Left lung (tissue), 10 donors: ENCODE results near the gene HMOX2. TPM values are rescaled to one million over a fixed set of nuclear protein-coding genes. Genes with fewer than 3 reads are reported as not detected.

Experiments
- ATAC-seq: fragments of 200-7000 bp; cut with Tn5 transposase; one replicate; pipeline ENCODE4 v1.9.1; 2020; ENCODE audit warnings: moderate library complexity
- DNase-seq, 4 donors: peaks; one replicate each; pipeline ENCODE4 v3.0.0-alpha.2; 2013 to 2020
- H3K27ac ChIP-seq, 2 donors: fragments of 200-600 bp; sonication (generic) in 1 of 2; one replicate each; pipeline versions ENCODE4 v1.5.0 to v1.8.0; 2020 to 2021
- H3K27me3 ChIP-seq, 2 donors: fragments of 200-600 bp; sonication (generic) in 1 of 2; one replicate each; pipeline versions ENCODE4 v1.5.0 to v1.8.0; 2020 to 2021
- H3K36me3 ChIP-seq, 2 donors: fragments of 200-600 bp; sonication (generic) in 1 of 2; one replicate each; pipeline versions ENCODE4 v1.5.0 to v1.8.0; 2020 to 2021
- H3K4me1 ChIP-seq, 2 donors: fragments of 200-600 bp; one replicate each; pipeline ENCODE4 v1.8.0; 2021
- H3K4me3 ChIP-seq, 2 donors: fragments of 200-600 bp; sonication (generic) in 1 of 2; one replicate each; pipeline versions ENCODE4 v1.5.0 to v1.8.0; 2020 to 2021; ENCODE audit warnings: mild to moderate bottlenecking in 1 of 2
- H3K9me3 ChIP-seq, 2 donors: fragments of 200-600 bp; sonication (generic) in 1 of 2; one replicate each; pipeline versions ENCODE4 v1.5.0 to v1.8.0; 2020 to 2021
- CTCF ChIP-seq, 2 donors: fragments of 200-600 bp; sonication (generic) in 1 of 2; IDR thresholded peaks; one replicate each; pipeline versions ENCODE4 v1.5.0 to v1.8.0; 2021; ENCODE audit warnings: antibody characterized with exemption in 2 of 2
- intact Hi-C, 2 donors: fragments of 100-400 bp; cut with DNase I; formaldehyde crosslinking; loops; one replicate each; pipeline versions ENCODE4 v1.11.2 to v1.14.2; 2022
- polyA plus RNA-seq, 6 donors: library from polyadenylated mRNA; unstranded; fragments of 120-200 nt; gene quantifications; one replicate each; pipeline ENCODE4 v1.2.1, GENCODE V29; 2013; ENCODE audit not compliant: insufficient read length in 6 of 6
- total RNA-seq, 2 donors: library from RNA; stranded (reverse); fragmentation: NEBNext Ultra II Directional; extraction: Animal tissue kit (Norgen Biotek cat#: 25700); gene quantifications; one replicate each; pipeline ENCODE4 v1.2.1, GENCODE V29; 2021
- donor health status: DM: no; HTN: yes; CAD: no.
- donor health status: DM: no; HTN: no; CAD: no.

Gene HMOX2
- total and polyA plus RNA-seq, 8 donors = 36.2 to 52.1 (median 39.5) TPM

GRCh38 chr16:4506450-4506849, 30.3 kb downstream of the HMOX2 start:
- peaks cover 3 to 53% of the 10 kb centered on the region in 2 donors for H3K4me1 ChIP-seq
- peak; percentile 77 to 82 for TF ChIP-seq CTCF (IDR thresholded peaks at IDR 0.05)
- peak in 2 of 4 donors; percentile 53 to 79 for DNase-seq
- H3K9me3 ChIP-seq = no peaks in the 10 kb centered on the region
- no peak overlapping the region for H3K4me3 ChIP-seq
- H3K27me3 ChIP-seq = no peaks in the 10 kb centered on the region
- peaks cover 5 to 47% of the 10 kb centered on the region in 2 donors for H3K36me3 ChIP-seq
- ATAC-seq = peak; percentile 86
- peak overlapping the region in 1 of 2 donors; percentile 79 for H3K27ac ChIP-seq
- intact Hi-C loops = loop anchor here in 1 of 2 donors (5.0 kb wide), 1 partner anchor 41 kb away; no protein-coding TSS in a partner anchor

GRCh38 chr16:4507588-4508345, 31.6 kb downstream of the HMOX2 start:
- no peak overlapping the region for H3K27ac ChIP-seq
- no peak overlapping the region for H3K4me3 ChIP-seq
- H3K27me3 ChIP-seq = no peaks in the 10 kb centered on the region
- TF ChIP-seq CTCF (IDR thresholded peaks at IDR 0.05) = no peak
- ATAC-seq (no peak), DNase-seq (no peak)
- peaks cover 5 to 60% of the 10 kb centered on the region in 2 donors for H3K36me3 ChIP-seq
- H3K9me3 ChIP-seq = no peaks in the 10 kb centered on the region
- intact Hi-C loops = loop anchor here in 1 of 2 donors (5.0 kb wide), 1 partner anchor 40 kb away; no protein-coding TSS in a partner anchor
- peaks cover 2 to 47% of the 10 kb centered on the region in 2 donors for H3K4me1 ChIP-seq

GRCh38 chr16:4508806-4509205, 32.6 kb downstream of the HMOX2 start:
- Histone ChIP-seq H3K4me3 (no peak overlapping the region), H3K4me1 (peaks cover 9 to 55% of the 10 kb centered on the region in 2 donors), H3K27ac (no peak overlapping the region), H3K36me3 (peaks cover 5 to 70% of the 10 kb centered on the region in 2 donors), H3K27me3 (no peaks in the 10 kb centered on the region), H3K9me3 (no peaks in the 10 kb centered on the region)
- intact Hi-C loops = loop anchor here in 1 of 2 donors (5.0 kb wide), 1 partner anchor 38 kb away; no protein-coding TSS in a partner anchor
- DNase-seq = no peak
- TF ChIP-seq CTCF (IDR thresholded peaks at IDR 0.05) = no peak
- no peak for ATAC-seq

GRCh38 chr16:4509420-4509819, 33.2 kb downstream of the HMOX2 start:
- Histone ChIP-seq H3K4me1 (peaks cover 15 to 55% of the 10 kb centered on the region in 2 donors), H3K4me3 (no peak overlapping the region), H3K27me3 (no peaks in the 10 kb centered on the region), H3K9me3 (no peaks in the 10 kb centered on the region), H3K36me3 (peaks cover 5 to 70% of the 10 kb centered on the region in 2 donors), H3K27ac (no peak overlapping the region)
- intact Hi-C loops = loop anchor here in 1 of 2 donors (5.0 kb wide), 1 partner anchor 38 kb away; no protein-coding TSS in a partner anchor
- DNase-seq (no peak), ATAC-seq (no peak)
- TF ChIP-seq CTCF (IDR thresholded peaks at IDR 0.05) = no peak

GRCh38 chr16:4510131-4510530, 33.9 kb downstream of the HMOX2 start:
- ATAC-seq (no peak), DNase-seq (no peak)
- no peak for TF ChIP-seq CTCF (IDR thresholded peaks at IDR 0.05)
- Histone ChIP-seq H3K4me1 (peaks cover 21 to 55% of the 10 kb centered on the region in 2 donors), H3K36me3 (peaks cover 5 to 70% of the 10 kb centered on the region in 2 donors), H3K9me3 (no peaks in the 10 kb centered on the region), H3K27ac (no peak overlapping the region), H3K4me3 (no peak overlapping the region), H3K27me3 (no peaks in the 10 kb centered on the region)
- intact Hi-C loops = loop anchor here in 1 of 2 donors (10.0 kb wide), 1 partner anchor 75 kb away; no protein-coding TSS in a partner anchor
